ENCODE results near the gene ZP1. TPM values are rescaled to one million over a fixed set of nuclear protein-coding genes. Genes with fewer than 3 reads are reported as not detected.

Gene ZP1
- total RNA-seq, 1 experiment from 2014 or later = not detected

- DNase-seq (ENCODE audit: low spot score) (peak; percentile 60), ATAC-seq (peak; percentile 99)
- H3K4me1 Mint-ChIP-seq = no peaks in the 10 kb centered on the region
- H3K9me3 Mint-ChIP-seq = no peaks in the 10 kb centered on the region
- POLR2A ChIA-PET = interaction anchor here (1.0 to 1.1 kb wide), 3 partner anchors 35 to 56 kb away, joined by 3 read pairs; no protein-coding TSS in a partner anchor
- no peaks in the 10 kb centered on the region for H3K27me3 Mint-ChIP-seq (ENCODE audit: low read depth)
- TF ChIP-seq IRF2 (CRISPR knock-in tag; IDR thresholded peaks at IDR 0.05; ENCODE audit: borderline replicate concordance, low read depth) (no peak), CTCF (IDR thresholded peaks at IDR 0.05) (peak; percentile 35; the same call in 1 of the 2 replicates)
- CTCF ChIA-PET = interaction anchor here (0.6 to 5.4 kb wide), 50 partner anchors 9 to 1221 kb away, joined by 3 to 277 read pairs (median 5); partner anchors contain the start of genes CCDC86, MS4A10, MS4A15 and PTGDR2
- H3K36me3 Mint-ChIP-seq = peaks cover 8% of the 10 kb centered on the region
- no peak overlapping the region for H3K27ac Mint-ChIP-seq
- no peak overlapping the region for H3K4me3 Mint-ChIP-seq
Observed at GRCh38 chr11:60887556-60887955, 20.2 kb downstream of the ZP1 start.

GRCh38 chr11:60889869-60890311 is 22.5 kb downstream of the ZP1 start:
- Mint-ChIP-seq H3K4me3 (no peak overlapping the region), H3K27me3 (ENCODE audit: low read depth) (no peaks in the 10 kb centered on the region), H3K36me3 (peaks cover 22% of the 10 kb centered on the region), H3K27ac (peak overlapping the region; percentile 60), H3K4me1 (no peaks in the 10 kb centered on the region), H3K9me3 (no peaks in the 10 kb centered on the region)
- no peak for TF ChIP-seq ZNF512 (CRISPR knock-in tag; IDR thresholded peaks at IDR 0.05; ENCODE audit: borderline replicate concordance)
- no peak for TF ChIP-seq ZNF416 (CRISPR knock-in tag; IDR thresholded peaks at IDR 0.05)
- TF ChIP-seq RELA (CRISPR knock-in tag; IDR thresholded peaks at IDR 0.05; ENCODE audit: borderline replicate concordance) = no peak
- TF ChIP-seq CREB1 (CRISPR knock-in tag; IDR thresholded peaks at IDR 0.05) = no peak
- no peak for TF ChIP-seq GTF2I (CRISPR knock-in tag; conservative IDR thresholded peaks at IDR 0.05)
- no peak for TF ChIP-seq ZNF232 (CRISPR knock-in tag; IDR thresholded peaks at IDR 0.05)
- TF ChIP-seq FOXP1 (CRISPR knock-in tag; IDR thresholded peaks at IDR 0.05; ENCODE audit: borderline replicate concordance) = no peak
- TF ChIP-seq SOX15 (CRISPR knock-in tag; IDR thresholded peaks at IDR 0.05) = no peak
- TF ChIP-seq ZNF532 (CRISPR knock-in tag; IDR thresholded peaks at IDR 0.05; ENCODE audit: borderline replicate concordance) = no peak
- TF ChIP-seq CBFB (CRISPR knock-in tag; IDR thresholded peaks at IDR 0.05; ENCODE audit: low read depth) = no peak
- TF ChIP-seq GABPB1 (CRISPR knock-in tag; IDR thresholded peaks at IDR 0.05) = no peak
- no peak for TF ChIP-seq MAX (CRISPR knock-in tag; IDR thresholded peaks at IDR 0.05)
- no peak for DNase-seq (ENCODE audit: low spot score)
- ATAC-seq = no peak
- ChIA-PET POLR2A (no interaction called here), CTCF (interaction anchor here (0.7 to 5.4 kb wide), 3 partner anchors 10 to 127 kb away, joined by 3 to 277 read pairs (median 64); no protein-coding TSS in a partner anchor)

GRCh38 chr11:60890696-60891095 is 23.4 kb downstream of the ZP1 start:
- H3K9me3 Mint-ChIP-seq = no peaks in the 10 kb centered on the region
- ATAC-seq (no peak), DNase-seq (ENCODE audit: low spot score) (no peak)
- CTCF ChIA-PET = interaction anchor here (4.1 to 5.4 kb wide), 2 partner anchors 9 to 60 kb away, joined by 64 to 277 read pairs; no protein-coding TSS in a partner anchor
- no peak overlapping the region for H3K4me3 Mint-ChIP-seq
- no peaks in the 10 kb centered on the region for H3K27me3 Mint-ChIP-seq (ENCODE audit: low read depth)
- no peaks in the 10 kb centered on the region for H3K4me1 Mint-ChIP-seq
- POLR2A ChIA-PET = no interaction called here
- H3K36me3 Mint-ChIP-seq = peaks cover 30% of the 10 kb centered on the region
- H3K27ac Mint-ChIP-seq = no peak overlapping the region
- TF ChIP-seq ELF4 (CRISPR knock-in tag; IDR thresholded peaks at IDR 0.05; ENCODE audit: low read depth) (no peak), ZNF512 (CRISPR knock-in tag; IDR thresholded peaks at IDR 0.05; ENCODE audit: borderline replicate concordance) (no peak), CDX4 (CRISPR knock-in tag; IDR thresholded peaks at IDR 0.05; ENCODE audit: borderline replicate concordance) (no peak), CBFB (CRISPR knock-in tag; IDR thresholded peaks at IDR 0.05; ENCODE audit: low read depth) (no peak), ATF3 (CRISPR knock-in tag; conservative IDR thresholded peaks at IDR 0.05) (no peak), ATF6 (CRISPR knock-in tag; IDR thresholded peaks at IDR 0.05) (no peak), OVOL2 (CRISPR knock-in tag; IDR thresholded peaks at IDR 0.05; ENCODE audit: borderline replicate concordance) (no peak)
